ENCODE measurements around the gene DDX39A.
A peak's percentile ranks its signal among the peaks of the same experiment; 100 is the strongest.

The DDX39A gene

GRCh38 chr19:14434543-14435319 is 15.6 kb upstream of the DDX39A start:
- DNase-seq (ENCODE audit: low read depth, low spot score): no peak

DNA sequence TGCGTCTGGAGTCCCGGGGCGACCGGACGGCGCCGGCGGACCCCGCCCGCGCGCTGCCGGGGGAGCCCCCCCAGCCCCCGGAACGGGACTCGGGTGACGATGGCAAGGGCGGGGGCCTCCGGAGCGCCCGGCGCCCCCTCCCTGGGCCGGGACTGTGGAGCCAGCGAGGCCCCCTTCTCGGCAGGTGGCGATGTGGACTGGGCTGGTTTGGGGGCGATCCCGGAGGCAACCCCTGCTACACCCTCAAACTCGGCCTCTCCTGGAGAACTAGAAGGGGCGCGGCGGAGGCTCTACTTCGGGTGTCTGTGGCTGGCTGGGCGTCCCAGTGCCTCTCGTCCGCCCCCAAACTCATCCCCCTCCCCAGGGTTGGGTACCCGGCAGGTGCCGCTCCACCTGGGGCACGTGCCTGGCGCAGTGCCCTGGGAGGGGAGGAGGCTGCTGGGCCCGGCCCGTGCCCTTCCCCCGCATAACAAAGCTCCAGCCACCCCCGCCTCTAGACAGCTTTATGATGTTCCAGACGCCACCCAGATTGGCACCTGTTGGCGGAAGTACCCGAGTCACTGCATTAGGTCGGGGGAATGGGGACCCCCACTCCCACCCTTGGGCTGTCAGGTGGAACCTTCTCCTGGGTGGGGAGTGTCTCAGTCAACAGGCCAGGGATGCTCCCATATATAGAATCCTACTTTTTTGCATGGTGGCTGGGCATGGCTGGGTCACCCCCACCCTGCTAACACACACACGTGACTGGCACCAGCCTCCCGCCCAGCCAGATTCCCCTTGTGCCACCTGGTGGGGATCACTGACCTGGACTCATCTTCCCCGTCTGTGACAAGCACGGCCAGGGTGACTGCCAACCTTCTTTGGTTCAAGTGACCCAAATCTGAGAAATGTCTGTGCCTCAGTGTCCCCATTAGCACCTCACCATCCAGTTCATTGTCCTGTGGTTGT is 14.7 kb upstream of the DDX39A start:
- DNase-seq (ENCODE audit: low read depth, low spot score): no peak

- DNase-seq (ENCODE audit: low read depth, low spot score): no peak
These were observed 13.8 kb upstream of the DDX39A start, which contains the start of gene PKN1 for GRCh38 chr19:14432791-14433553. PKN1 (plus strand) TSS chr19:14433306; CDS start chr19:14433522, 216 bp downstream.

- no peak for DNase-seq (ENCODE audit: low read depth, low spot score)
These were observed 11.6 kb upstream of the DDX39A start for GRCh38 chr19:14430712-14431111.

- DNase-seq (ENCODE audit: low read depth, low spot score): no peak
These were observed 9.8 kb upstream of the DDX39A start for GRCh38 chr19:14428882-14429416.

GRCh38 chr19:14427461-14427860 is 8.3 kb upstream of the DDX39A start:
- no peak for DNase-seq (ENCODE audit: low read depth, low spot score)

GRCh38 chr19:14425696-14426138 is 6.6 kb upstream of the DDX39A start:
- DNase-seq (ENCODE audit: low read depth, low spot score): no peak

DNA sequence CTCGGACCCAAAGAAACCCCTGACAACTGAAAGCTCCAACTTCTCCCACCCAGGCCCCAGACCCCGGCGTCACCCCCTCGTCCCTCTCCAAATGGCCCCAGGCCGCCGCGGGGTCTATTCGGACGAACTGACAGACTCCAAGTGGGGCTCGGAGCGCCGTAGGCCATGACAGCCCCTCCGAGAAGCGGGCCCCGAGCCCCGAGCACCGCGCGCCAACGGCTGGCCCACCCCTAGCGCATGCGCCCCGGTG is 360 bp downstream of the DDX39A start:
- peak; percentile 70 for DNase-seq (ENCODE audit: low read depth, low spot score)

- DNase-seq (ENCODE audit: low read depth, low spot score): no peak
These were observed 2.3 kb downstream of the DDX39A start for GRCh38 chr19:14416817-14417231.

- no peak for DNase-seq (ENCODE audit: low read depth, low spot score)
These were observed 4.0 kb downstream of the DDX39A start for GRCh38 chr19:14414926-14415690.

GRCh38 chr19:14413693-14414181 is 5.4 kb downstream of the DDX39A start:
- DNase-seq (ENCODE audit: low read depth, low spot score): no peak

GRCh38 chr19:14412996-14413692 is 6.0 kb downstream of the DDX39A start:
- no peak for DNase-seq (ENCODE audit: low read depth, low spot score)

DNA sequence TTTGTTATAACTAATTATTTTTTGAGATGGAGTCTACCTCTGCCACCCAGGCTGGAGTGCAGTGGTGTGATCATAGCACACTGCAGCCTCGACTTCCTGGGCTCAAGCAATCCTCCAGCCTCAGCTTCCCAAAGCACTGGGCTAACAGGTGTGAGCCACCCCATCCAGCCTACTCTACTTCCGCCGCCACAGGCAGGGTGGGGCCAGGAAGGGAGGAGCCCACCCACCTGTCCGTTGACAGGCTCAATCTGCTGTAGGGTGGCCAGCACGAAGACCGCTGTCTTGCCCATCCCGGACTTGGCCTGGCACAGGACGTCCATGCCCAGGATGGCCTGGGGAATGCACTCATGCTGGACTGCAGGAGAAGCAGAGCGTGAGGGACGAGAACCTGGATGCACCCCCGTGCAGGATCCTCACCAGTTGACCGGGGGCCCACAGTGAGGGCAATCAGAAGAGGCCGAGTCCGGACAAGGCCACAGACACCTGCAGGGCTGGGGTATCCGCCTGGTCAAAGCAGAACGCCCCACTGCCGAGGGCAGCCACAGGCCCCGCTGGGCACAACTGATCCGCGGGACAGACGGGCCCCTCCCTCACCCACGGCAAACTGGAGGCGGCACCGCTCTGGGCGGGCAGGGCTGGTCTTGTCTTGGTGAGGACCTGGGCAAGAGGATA is 6.7 kb downstream of the DDX39A start:
- DNase-seq (ENCODE audit: low read depth, low spot score): no peak

DNA sequence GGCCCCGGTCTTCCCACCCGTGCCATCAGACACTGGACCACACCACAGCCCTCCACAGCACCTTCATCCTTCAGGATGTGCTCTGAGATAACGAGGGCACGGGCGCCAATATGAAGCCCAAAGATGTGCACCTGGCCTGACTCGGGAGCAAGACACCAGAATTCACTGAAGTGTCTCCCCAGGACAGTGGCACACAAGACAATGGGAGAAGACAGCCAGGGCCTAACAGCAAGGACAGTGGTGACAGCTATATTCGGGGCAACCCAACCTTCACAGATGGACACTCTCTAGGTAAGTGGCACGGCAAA is 7.2 kb downstream of the DDX39A start:
- no peak for DNase-seq (ENCODE audit: low read depth, low spot score)

DNA sequence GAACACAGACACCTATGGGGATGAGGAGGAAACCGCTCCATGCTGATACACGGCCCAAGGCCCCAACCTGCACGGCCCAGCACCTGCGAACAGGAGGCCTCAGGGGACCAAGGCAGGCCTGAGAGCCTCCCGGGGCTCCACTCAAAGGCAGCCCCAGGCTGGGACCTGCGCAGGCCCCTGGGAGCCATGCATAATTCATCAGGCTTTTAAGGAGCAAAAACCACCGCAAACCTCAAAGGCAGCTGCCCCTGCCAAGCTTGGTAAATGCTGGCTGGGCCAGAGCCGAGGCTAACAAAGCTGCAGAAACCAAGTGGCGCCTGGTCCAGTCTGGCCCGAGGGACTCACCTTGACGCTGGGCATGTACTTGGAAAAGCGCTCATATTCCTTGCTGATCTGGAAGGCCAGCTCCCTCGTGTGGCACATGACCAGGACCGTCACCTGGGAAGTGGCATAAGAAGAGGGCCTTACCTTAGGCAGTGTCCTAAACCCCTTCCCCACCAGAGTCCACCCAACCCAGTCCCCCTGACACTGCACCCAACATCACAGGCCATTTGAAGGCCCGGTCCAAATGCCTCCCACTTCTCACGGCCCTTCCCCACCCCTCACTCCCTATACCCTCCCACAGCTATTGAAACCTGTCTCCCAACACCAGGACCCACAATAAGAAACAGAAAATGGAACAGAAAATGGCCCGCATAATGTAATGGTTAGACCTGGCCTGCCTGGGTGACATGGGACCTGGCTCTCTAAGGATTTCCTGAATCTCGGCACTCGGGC is 7.8 kb downstream of the DDX39A start:
- no peak for DNase-seq (ENCODE audit: low read depth, low spot score)

DNA sequence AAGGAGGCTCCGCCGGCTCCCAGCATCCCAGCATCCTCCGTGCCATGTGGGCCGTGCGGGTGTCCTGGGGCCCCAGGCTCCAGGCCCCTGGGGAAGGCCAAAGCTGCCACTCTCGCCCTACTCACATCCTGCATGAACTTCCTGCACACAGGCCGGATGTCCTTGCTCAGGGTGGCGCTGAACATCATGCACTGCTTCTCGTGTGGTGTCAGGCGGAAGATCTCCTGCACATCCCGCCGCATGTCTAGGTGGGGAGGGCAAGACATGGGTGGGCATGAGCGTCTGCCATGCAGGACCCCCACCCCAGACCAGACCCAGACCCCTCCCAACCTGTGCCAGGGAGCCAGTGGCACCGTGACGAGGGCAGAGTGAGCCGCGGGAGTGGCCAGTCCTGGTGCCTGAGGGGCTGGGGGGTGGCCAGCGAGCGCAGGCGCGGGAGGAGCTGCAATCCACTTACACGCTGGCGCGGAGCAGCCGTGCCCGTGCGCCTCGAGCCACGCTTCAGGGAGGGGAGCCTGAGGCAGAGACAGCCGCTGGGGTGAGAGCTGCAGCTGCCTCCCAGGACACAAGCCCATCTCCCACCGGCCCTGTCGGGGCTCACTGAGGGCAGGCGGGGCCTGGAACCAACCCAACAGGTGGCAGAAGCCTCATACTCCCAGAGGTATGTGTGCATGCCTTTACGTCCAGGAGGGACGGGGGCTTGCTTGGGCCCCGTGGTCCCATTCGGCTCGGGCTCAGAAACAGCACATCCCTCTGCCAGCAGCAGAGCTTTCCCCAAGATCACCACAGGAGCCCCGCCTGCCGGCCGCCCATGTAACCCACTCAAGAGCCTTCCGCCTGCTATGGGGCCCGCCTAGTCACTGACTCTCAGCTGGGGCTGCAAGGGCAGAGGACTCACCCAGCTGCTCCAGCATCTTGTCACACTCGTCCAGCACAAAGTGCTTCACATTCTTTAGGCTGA is 8.8 kb downstream of the DDX39A start:
- no peak for DNase-seq (ENCODE audit: low read depth, low spot score)

DNA sequence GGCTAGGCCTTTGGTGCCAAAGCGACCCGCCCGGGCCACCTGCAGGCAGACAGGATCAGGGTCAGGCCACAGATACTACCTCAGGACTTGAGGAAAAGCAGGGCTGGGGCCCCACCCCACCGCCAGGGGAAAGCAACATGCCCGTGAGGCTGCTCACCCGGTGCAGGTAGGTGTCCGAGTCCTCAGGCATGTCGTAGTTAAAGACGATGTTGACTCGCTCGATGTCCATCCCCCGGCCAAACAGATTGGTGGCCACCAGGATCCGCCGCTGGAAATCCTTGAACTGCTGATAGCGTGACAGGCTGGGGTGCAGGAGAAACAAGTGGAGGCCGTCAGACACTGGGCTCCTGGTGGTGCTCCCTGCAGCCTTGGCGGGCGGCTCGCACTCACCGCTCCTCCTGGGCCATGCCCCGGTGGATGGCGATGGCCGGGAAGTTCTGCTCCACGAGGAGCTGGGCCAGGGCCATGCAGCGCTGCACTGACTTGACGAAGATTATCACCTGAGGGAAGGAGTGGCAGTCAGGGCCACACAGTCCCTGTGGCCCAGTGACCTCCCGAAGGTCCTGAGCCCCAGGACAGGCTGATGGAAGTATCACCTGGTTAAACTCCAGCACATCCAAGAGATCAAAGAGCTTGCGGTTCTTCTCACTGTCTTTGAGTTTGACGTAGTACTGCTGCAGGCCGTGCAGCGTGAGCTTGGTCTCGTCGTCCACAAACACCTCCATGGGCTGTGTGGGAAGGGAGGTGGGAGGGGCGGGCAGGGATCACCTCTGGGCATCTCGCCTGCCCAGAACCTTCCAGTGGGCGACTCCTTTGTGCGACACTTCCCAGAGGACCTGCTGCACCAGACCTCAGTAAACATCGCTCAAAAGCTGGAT is 9.8 kb downstream of the DDX39A start:
- no peak for DNase-seq (ENCODE audit: low read depth, low spot score)

Data from activated CD4-positive, CD25-positive, alpha-beta regulatory T cell treated with anti-CD3 and anti-CD28 coated beads, Interleukin-2, amount 50 U/mL, for 16 hours (primary cell).